LNCaP clone FGC (cell line): ENCODE results near the gene KCNF1.

Source experiments
- DNase-seq: peaks from one replicate; pipeline ENCODE4 v3.0.0-alpha.2; 2011; ENCODE audit warnings: low read depth
- H3K4me3 ChIP-seq: 2 replicates; pipeline ENCODE4 v1.5.1; 2011; ENCODE audit warnings: mild to moderate bottlenecking, low read depth, low read length, control low read depth
- TF ChIP-seq, protein P1 (sequence below): IDR thresholded peaks from 2 replicates; pipeline ENCODE4 v1.5.1; 2012; ENCODE audit warnings: mild to moderate bottlenecking; ENCODE audit not compliant: control insufficient read depth, insufficient read depth; ENCODE audit errors: extremely low read depth

KCNF1 gene

DNA sequence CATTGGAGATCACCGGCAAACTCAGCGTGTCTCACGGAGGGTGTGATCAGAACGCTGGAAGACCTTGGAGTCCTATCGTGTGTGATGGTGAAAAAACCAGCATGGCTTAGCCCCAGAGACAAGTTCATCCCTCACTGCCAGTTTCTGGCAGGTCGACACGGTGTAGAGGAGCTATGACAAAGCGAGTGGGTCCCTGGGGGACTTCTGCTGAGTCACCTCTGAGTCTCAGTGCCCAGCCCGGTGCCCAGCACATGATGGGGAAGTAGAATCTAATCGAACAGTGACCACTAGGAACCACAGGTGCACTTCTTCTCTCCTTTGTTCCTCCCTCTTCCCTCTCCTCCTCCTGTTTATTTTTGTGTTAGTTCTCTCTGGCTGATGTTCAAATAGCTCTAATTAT is 45.9 kb upstream of the KCNF1 start:
- TF ChIP-seq, protein P1, sequence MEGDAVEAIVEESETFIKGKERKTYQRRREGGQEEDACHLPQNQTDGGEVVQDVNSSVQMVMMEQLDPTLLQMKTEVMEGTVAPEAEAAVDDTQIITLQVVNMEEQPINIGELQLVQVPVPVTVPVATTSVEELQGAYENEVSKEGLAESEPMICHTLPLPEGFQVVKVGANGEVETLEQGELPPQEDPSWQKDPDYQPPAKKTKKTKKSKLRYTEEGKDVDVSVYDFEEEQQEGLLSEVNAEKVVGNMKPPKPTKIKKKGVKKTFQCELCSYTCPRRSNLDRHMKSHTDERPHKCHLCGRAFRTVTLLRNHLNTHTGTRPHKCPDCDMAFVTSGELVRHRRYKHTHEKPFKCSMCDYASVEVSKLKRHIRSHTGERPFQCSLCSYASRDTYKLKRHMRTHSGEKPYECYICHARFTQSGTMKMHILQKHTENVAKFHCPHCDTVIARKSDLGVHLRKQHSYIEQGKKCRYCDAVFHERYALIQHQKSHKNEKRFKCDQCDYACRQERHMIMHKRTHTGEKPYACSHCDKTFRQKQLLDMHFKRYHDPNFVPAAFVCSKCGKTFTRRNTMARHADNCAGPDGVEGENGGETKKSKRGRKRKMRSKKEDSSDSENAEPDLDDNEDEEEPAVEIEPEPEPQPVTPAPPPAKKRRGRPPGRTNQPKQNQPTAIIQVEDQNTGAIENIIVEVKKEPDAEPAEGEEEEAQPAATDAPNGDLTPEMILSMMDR: no peak
- DNase-seq: no peak
- H3K4me3 ChIP-seq: no peak overlapping the region

- no peak overlapping the region for H3K4me3 ChIP-seq
- no peak for DNase-seq
- TF ChIP-seq, protein P1: no peak
Observed at GRCh38 chr2:10867692-10868420, 43.9 kb upstream of the KCNF1 start.

- TF ChIP-seq, protein P1: no peak
- no peak for DNase-seq
- H3K4me3 ChIP-seq: no peak overlapping the region
Observed at GRCh38 chr2:10868465-10869314, 43.0 kb upstream of the KCNF1 start.

- TF ChIP-seq, protein P1: no peak
- H3K4me3 ChIP-seq: no peak overlapping the region
- DNase-seq: no peak
Observed at GRCh38 chr2:10871978-10872377, 39.8 kb upstream of the KCNF1 start.

DNA sequence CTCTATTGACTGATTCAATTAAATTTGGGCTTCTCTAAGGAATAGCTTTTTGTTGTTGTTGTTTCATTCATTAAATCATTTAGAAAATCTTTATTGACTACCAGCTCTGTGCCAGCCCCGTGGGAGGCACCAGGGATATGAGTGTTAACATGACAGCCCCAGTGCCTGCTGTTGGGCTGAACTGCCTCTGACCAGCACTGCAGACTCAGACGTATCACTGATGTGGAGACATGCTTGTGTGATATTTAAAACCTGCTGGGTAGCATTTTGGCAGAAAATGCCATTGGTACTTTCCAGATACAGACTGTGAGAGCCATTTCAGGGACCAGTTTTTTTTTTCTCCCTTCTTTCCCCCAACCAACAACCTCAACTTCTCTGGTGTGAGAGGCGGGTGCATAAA is 38.6 kb upstream of the KCNF1 start:
- H3K4me3 ChIP-seq: no peak overlapping the region
- TF ChIP-seq, protein P1: no peak
- no peak for DNase-seq

- TF ChIP-seq, protein P1: no peak
Observed at GRCh38 chr2:10873790-10874437, 37.8 kb upstream of the KCNF1 start.

More at GRCh38 chr2:10873790-10874437, 37.8 kb upstream of the KCNF1 start:
- no peak for DNase-seq
- H3K4me3 ChIP-seq: no peak overlapping the region
